ENCODE results near the gene RPP25L.
"Not testable (repeated sequence)": the region's sequence is repeated elsewhere in the genome, so short reads cannot be mapped to it uniquely, and the experiment has no call there.

RPP25L gene

GRCh38 chr9:34650816-34651215 is 38.9 kb upstream of the RPP25L start:
- H3K36me3 ChIP-seq (ENCODE audit: control insufficient read depth, low read depth, low read length), result peaks cover 16% of the 10 kb centered on the region
- H3K9me3 ChIP-seq (ENCODE audit: control insufficient read depth, low read depth, low read length), result no peaks in the 10 kb centered on the region
- H3K27ac ChIP-seq (ENCODE audit: low read length), result no peak overlapping the region
- H3K9ac ChIP-seq (ENCODE audit: low read length), result no peak overlapping the region
- peaks cover 37% of the 10 kb centered on the region for H3K4me1 ChIP-seq (ENCODE audit: control insufficient read depth, low read depth, low read length)
- no peak overlapping the region for H3K4me3 ChIP-seq (ENCODE audit: low read length)
- no peaks in the 10 kb centered on the region for H3K27me3 ChIP-seq (ENCODE audit: control insufficient read depth, insufficient read depth, low read length)

GRCh38 chr9:34648673-34649072 is 36.8 kb upstream of the RPP25L start:
- H3K9me3 ChIP-seq (ENCODE audit: control insufficient read depth, low read depth, low read length), result no peaks in the 10 kb centered on the region
- H3K4me3 ChIP-seq (ENCODE audit: low read length), result no peak overlapping the region
- H3K4me1 ChIP-seq (ENCODE audit: control insufficient read depth, low read depth, low read length), result peaks cover 31% of the 10 kb centered on the region
- no peaks in the 10 kb centered on the region for H3K27me3 ChIP-seq (ENCODE audit: control insufficient read depth, insufficient read depth, low read length)
- no peak overlapping the region for H3K27ac ChIP-seq (ENCODE audit: low read length)
- H3K9ac ChIP-seq (ENCODE audit: low read length), result no peak overlapping the region
- H3K36me3 ChIP-seq (ENCODE audit: control insufficient read depth, low read depth, low read length), result peaks cover 16% of the 10 kb centered on the region

GRCh38 chr9:34647651-34648050 is 35.8 kb upstream of the RPP25L start:
- Histone ChIP-seq H3K27ac (ENCODE audit: low read length) (no peak overlapping the region), H3K4me3 (ENCODE audit: low read length) (peak overlapping the region; percentile 79), H3K36me3 (ENCODE audit: control insufficient read depth, low read depth, low read length) (peaks cover 16% of the 10 kb centered on the region), H3K4me1 (ENCODE audit: control insufficient read depth, low read depth, low read length) (peaks cover 21% of the 10 kb centered on the region), H3K9ac (ENCODE audit: low read length) (peak overlapping the region; percentile 73), H3K9me3 (ENCODE audit: control insufficient read depth, low read depth, low read length) (no peaks in the 10 kb centered on the region), H3K27me3 (ENCODE audit: control insufficient read depth, insufficient read depth, low read length) (no peaks in the 10 kb centered on the region)

GRCh38 chr9:34647084-34647403 is 35.1 kb upstream of the RPP25L start:
- Histone ChIP-seq H3K27ac (ENCODE audit: low read length) (peak overlapping the region; percentile 4), H3K4me3 (ENCODE audit: low read length) (peak overlapping the region; percentile 79), H3K9me3 (ENCODE audit: control insufficient read depth, low read depth, low read length) (no peaks in the 10 kb centered on the region), H3K4me1 (ENCODE audit: control insufficient read depth, low read depth, low read length) (peaks cover 15% of the 10 kb centered on the region), H3K27me3 (ENCODE audit: control insufficient read depth, insufficient read depth, low read length) (no peaks in the 10 kb centered on the region), H3K36me3 (ENCODE audit: control insufficient read depth, low read depth, low read length) (peaks cover 16% of the 10 kb centered on the region), H3K9ac (ENCODE audit: low read length) (peak overlapping the region; percentile 73)

GRCh38 chr9:34646211-34647083 is 34.5 kb upstream of the RPP25L start, which contains the start of gene GALT:
Gene GALT, plus strand, starts transcription at chr9:34646675. Its CDS starts 30 bp downstream, at chr9:34646705.
- Histone ChIP-seq H3K36me3 (ENCODE audit: control insufficient read depth, low read depth, low read length) (peaks cover 16% of the 10 kb centered on the region), H3K27ac (ENCODE audit: low read length) (peak within 1 kb of the TSS; percentile 4), H3K9me3 (ENCODE audit: control insufficient read depth, low read depth, low read length) (no peaks in the 10 kb centered on the region), H3K27me3 (ENCODE audit: control insufficient read depth, insufficient read depth, low read length) (no peaks in the 10 kb centered on the region), H3K4me3 (ENCODE audit: low read length) (peak within 1 kb of the TSS; percentile 79), H3K9ac (ENCODE audit: low read length) (peak within 1 kb of the TSS; percentile 73), H3K4me1 (ENCODE audit: control insufficient read depth, low read depth, low read length) (peaks cover 11% of the 10 kb centered on the region)

GRCh38 chr9:34644766-34645314 is 32.9 kb upstream of the RPP25L start:
- H3K4me1 ChIP-seq (ENCODE audit: control insufficient read depth, low read depth, low read length), result peaks cover 10% of the 10 kb centered on the region
- no peak overlapping the region for H3K4me3 ChIP-seq (ENCODE audit: low read length)
- no peak overlapping the region for H3K27ac ChIP-seq (ENCODE audit: low read length)
- no peak overlapping the region for H3K9ac ChIP-seq (ENCODE audit: low read length)
- H3K9me3 ChIP-seq (ENCODE audit: control insufficient read depth, low read depth, low read length), result no peaks in the 10 kb centered on the region
- no peaks in the 10 kb centered on the region for H3K27me3 ChIP-seq (ENCODE audit: control insufficient read depth, insufficient read depth, low read length)
- H3K36me3 ChIP-seq (ENCODE audit: control insufficient read depth, low read depth, low read length), result peaks cover 16% of the 10 kb centered on the region

- no peak overlapping the region for H3K9ac ChIP-seq (ENCODE audit: low read length)
- no peak overlapping the region for H3K27ac ChIP-seq (ENCODE audit: low read length)
- no peaks in the 10 kb centered on the region for H3K27me3 ChIP-seq (ENCODE audit: control insufficient read depth, insufficient read depth, low read length)
- H3K4me1 ChIP-seq (ENCODE audit: control insufficient read depth, low read depth, low read length), result peaks cover 15% of the 10 kb centered on the region
- no peak overlapping the region for H3K4me3 ChIP-seq (ENCODE audit: low read length)
- H3K36me3 ChIP-seq (ENCODE audit: control insufficient read depth, low read depth, low read length), result no peaks in the 10 kb centered on the region
- no peaks in the 10 kb centered on the region for H3K9me3 ChIP-seq (ENCODE audit: control insufficient read depth, low read depth, low read length)
These were observed 30.8 kb upstream of the RPP25L start for GRCh38 chr9:34642679-34643078.

GRCh38 chr9:34639322-34639721 is 27.4 kb upstream of the RPP25L start:
- H3K27me3 ChIP-seq (ENCODE audit: control insufficient read depth, insufficient read depth, low read length); H3K9me3 ChIP-seq (ENCODE audit: control insufficient read depth, low read depth, low read length); H3K27ac ChIP-seq (ENCODE audit: low read length); H3K9ac ChIP-seq (ENCODE audit: low read length); H3K4me3 ChIP-seq (ENCODE audit: low read length); H3K36me3 ChIP-seq (ENCODE audit: control insufficient read depth, low read depth, low read length); H3K4me1 ChIP-seq (ENCODE audit: control insufficient read depth, low read depth, low read length): not testable (repeated sequence)

- H3K9ac ChIP-seq (ENCODE audit: low read length), result no peak overlapping the region
These were observed 26.2 kb upstream of the RPP25L start for GRCh38 chr9:34638138-34638445.

GRCh38 chr9:34637356-34638137 is 25.6 kb upstream of the RPP25L start, which contains the start of gene SIGMAR1:
Gene SIGMAR1, minus strand, starts transcription at chr9:34637787. Its CDS starts 90 bp downstream, at chr9:34637697.
- Histone ChIP-seq H3K27ac (ENCODE audit: low read length) (no peak within 1 kb of the TSS), H3K9me3 (ENCODE audit: control insufficient read depth, low read depth, low read length) (no peaks in the 10 kb centered on the region), H3K4me3 (ENCODE audit: low read length) (peak within 1 kb of the TSS; percentile 81), H3K4me1 (ENCODE audit: control insufficient read depth, low read depth, low read length) (peaks cover 5% of the 10 kb centered on the region), H3K9ac (ENCODE audit: low read length) (peak within 1 kb of the TSS; percentile 76), H3K27me3 (ENCODE audit: control insufficient read depth, insufficient read depth, low read length) (peaks cover 4% of the 10 kb centered on the region), H3K36me3 (ENCODE audit: control insufficient read depth, low read depth, low read length) (peaks cover 5% of the 10 kb centered on the region)

More at GRCh38 chr9:34638138-34638445, 26.2 kb upstream of the RPP25L start:
- H3K4me3 ChIP-seq (ENCODE audit: low read length), result peak overlapping the region; percentile 81
- H3K36me3 ChIP-seq (ENCODE audit: control insufficient read depth, low read depth, low read length), result peaks cover 5% of the 10 kb centered on the region
- peaks cover 5% of the 10 kb centered on the region for H3K4me1 ChIP-seq (ENCODE audit: control insufficient read depth, low read depth, low read length)
- peaks cover 4% of the 10 kb centered on the region for H3K27me3 ChIP-seq (ENCODE audit: control insufficient read depth, insufficient read depth, low read length)
- no peaks in the 10 kb centered on the region for H3K9me3 ChIP-seq (ENCODE audit: control insufficient read depth, low read depth, low read length)
- H3K27ac ChIP-seq (ENCODE audit: low read length), result no peak overlapping the region

- Histone ChIP-seq H3K4me1 (ENCODE audit: control insufficient read depth, low read depth, low read length) (peaks cover 5% of the 10 kb centered on the region), H3K4me3 (ENCODE audit: low read length) (peak overlapping the region; percentile 81), H3K27ac (ENCODE audit: low read length) (no peak overlapping the region), H3K9ac (ENCODE audit: low read length) (peak overlapping the region; percentile 76), H3K36me3 (ENCODE audit: control insufficient read depth, low read depth, low read length) (peaks cover 5% of the 10 kb centered on the region), H3K27me3 (ENCODE audit: control insufficient read depth, insufficient read depth, low read length) (peaks cover 5% of the 10 kb centered on the region), H3K9me3 (ENCODE audit: control insufficient read depth, low read depth, low read length) (no peaks in the 10 kb centered on the region)
These were observed 25.0 kb upstream of the RPP25L start for GRCh38 chr9:34636791-34637355.

All from iPS-18a (cell line).